Measurements from ENCODE around the gene KCNH3. TPM values are rescaled to one million over a fixed set of nuclear protein-coding genes. Genes with fewer than 3 reads are reported as not detected.

The KCNH3 gene
- total RNA-seq, 2 experiments from 2014 or later, result 0.06 to 0.57 TPM

DNA sequence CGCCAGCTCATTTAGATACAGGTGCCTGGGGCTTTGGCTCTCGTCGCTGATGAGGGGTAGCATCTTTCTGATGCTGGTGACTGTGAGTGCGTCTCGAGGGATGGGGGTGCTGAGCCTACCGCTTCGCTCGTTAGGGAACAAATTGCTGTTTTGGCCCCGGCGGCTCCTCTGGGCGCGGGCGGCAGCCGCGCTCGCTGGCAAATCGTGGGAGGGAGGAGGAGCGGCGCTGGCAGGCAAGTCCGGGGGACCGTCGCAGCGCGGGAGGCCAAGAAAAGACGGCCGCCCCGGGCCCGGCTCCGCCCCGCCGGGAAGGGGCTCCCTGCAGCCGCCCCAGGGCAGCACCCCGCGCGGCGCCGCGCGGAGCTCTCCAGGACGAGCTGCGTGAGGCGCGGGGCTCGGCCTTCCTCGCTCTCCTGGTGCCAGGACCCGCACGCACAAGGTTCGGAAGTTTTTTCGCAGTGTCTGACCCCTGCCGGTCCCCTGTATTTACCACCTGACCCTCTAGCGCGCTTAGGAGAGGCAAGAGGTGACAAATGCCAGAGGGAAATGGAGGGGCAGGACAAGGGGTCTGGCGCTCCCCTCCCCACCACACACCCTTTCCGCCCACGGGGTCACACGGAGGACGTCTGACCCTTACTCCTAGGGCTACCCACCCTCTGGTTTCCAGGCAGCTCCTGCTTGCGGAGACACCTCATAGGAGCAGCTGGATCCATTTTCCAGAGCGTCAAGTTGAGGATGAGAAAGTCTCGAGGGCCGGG lies 899 bp upstream of the KCNH3 start:
- no peak overlapping the region for H3K27ac ChIP-seq (ENCODE audit: low read depth, low read length, poor library complexity, severe bottlenecking)
- H3K79me2 ChIP-seq (ENCODE audit: insufficient read depth, low read depth, low read length), result no peaks in the 10 kb centered on the region
- H4K20me1 ChIP-seq (ENCODE audit: insufficient read depth, low read length), result no peaks in the 10 kb centered on the region
- H3K4me2 ChIP-seq (ENCODE audit: low read length), result peak overlapping the region; percentile 86
- H3K4me1 ChIP-seq (ENCODE audit: insufficient read depth, low read length, poor library complexity, severe bottlenecking), result peaks cover 35% of the 10 kb centered on the region
- POLR2A ChIA-PET, result interaction anchor here (0.7 kb wide), 2 partner anchors 53 to 203 kb away, joined by 4 to 9 read pairs; partner anchors contain the start of gene TMBIM6
- H3K9me2 ChIP-seq (ENCODE audit: insufficient read depth, low read length), result no peaks in the 10 kb centered on the region
- DNase-seq (ENCODE audit: low spot score), result peak; percentile 32
- intact Hi-C loops (cut with micrococcal nuclease; ENCODE audit: unreplicated experiment), result no loop called here
- TF ChIP-seq EZH2phosphoT487 (IDR thresholded peaks at IDR 0.05; ENCODE audit: borderline replicate concordance, low read depth, low read length), result 0 out of 2 replicates have a peak, but pooled peaks have one; percentile 39
- TF ChIP-seq, protein P1, sequence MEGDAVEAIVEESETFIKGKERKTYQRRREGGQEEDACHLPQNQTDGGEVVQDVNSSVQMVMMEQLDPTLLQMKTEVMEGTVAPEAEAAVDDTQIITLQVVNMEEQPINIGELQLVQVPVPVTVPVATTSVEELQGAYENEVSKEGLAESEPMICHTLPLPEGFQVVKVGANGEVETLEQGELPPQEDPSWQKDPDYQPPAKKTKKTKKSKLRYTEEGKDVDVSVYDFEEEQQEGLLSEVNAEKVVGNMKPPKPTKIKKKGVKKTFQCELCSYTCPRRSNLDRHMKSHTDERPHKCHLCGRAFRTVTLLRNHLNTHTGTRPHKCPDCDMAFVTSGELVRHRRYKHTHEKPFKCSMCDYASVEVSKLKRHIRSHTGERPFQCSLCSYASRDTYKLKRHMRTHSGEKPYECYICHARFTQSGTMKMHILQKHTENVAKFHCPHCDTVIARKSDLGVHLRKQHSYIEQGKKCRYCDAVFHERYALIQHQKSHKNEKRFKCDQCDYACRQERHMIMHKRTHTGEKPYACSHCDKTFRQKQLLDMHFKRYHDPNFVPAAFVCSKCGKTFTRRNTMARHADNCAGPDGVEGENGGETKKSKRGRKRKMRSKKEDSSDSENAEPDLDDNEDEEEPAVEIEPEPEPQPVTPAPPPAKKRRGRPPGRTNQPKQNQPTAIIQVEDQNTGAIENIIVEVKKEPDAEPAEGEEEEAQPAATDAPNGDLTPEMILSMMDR (conservative IDR thresholded peaks at IDR 0.05; ENCODE audit: low read length), result 0 out of 2 replicates have a peak, but pooled peaks have one; percentile 37
- CTCF ChIA-PET (ENCODE audit: unreplicated experiment), result no interaction called here
- no peaks in the 10 kb centered on the region for H3K9me3 ChIP-seq (ENCODE audit: low read length)
- no peaks in the 10 kb centered on the region for H3K36me3 ChIP-seq (ENCODE audit: insufficient read depth, low read length)
- BruUV-seq (replicated peaks), result no TSS peak
- H2AFZ ChIP-seq (ENCODE audit: low read length), result peak overlapping the region; percentile 73
- peak overlapping the region; percentile 64 for H3K4me3 ChIP-seq (ENCODE audit: low read depth, low read length, poor library complexity, severe bottlenecking)

DNA sequence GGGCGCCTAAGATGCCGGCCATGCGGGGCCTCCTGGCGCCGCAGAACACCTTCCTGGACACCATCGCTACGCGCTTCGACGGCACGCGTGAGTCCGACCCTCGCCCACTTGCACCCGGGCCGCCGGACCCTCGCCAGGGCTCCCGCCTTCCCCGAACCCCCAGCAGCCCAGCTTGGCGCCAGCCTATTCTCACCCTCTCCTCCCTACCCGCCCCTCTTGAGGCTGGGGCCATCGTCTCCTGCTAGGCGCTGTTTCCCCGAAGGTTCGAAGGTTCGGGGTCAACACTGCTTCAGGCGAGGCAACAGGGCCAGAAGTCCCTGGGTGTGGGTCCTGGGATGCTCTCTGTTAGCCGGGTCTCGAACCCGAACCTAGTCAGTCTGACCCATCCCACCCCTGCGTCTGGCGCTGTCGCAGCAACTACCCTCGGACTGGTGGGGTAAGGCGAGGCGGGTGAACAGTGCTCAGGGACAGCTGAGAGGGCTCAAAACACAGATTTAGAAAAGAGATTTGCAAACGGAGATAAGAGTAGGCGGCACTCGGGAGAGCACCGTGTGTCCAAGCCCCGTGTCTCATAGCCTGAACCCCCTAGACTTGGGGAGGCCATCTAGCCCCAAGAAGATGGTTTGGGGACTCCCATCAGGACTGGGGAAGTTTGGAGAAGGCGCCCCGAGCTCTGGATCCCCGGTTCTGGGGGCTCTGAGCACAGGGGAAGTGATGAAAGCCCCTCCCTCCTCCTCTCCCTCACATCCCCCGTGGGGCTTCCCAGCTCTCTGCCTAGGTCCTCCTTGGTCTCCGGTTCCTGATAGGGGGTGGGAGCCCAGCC lies 787 bp downstream of the KCNH3 start:
- Histone ChIP-seq H3K4me1 (ENCODE audit: insufficient read depth, low read length, poor library complexity, severe bottlenecking) (peaks cover 39% of the 10 kb centered on the region), H3K36me3 (ENCODE audit: insufficient read depth, low read length) (no peaks in the 10 kb centered on the region), H3K4me2 (ENCODE audit: low read length) (peak overlapping the region; percentile 18; the same call in 1 of the 2 replicates), H3K9me2 (ENCODE audit: insufficient read depth, low read length) (no peaks in the 10 kb centered on the region), H2AFZ (ENCODE audit: low read length) (no peak overlapping the region), H3K4me3 (ENCODE audit: low read depth, low read length, poor library complexity, severe bottlenecking) (no peak overlapping the region), H3K9me3 (ENCODE audit: low read length) (no peaks in the 10 kb centered on the region), H3K27ac (ENCODE audit: low read depth, low read length, poor library complexity, severe bottlenecking) (no peak overlapping the region), H3K79me2 (ENCODE audit: insufficient read depth, low read depth, low read length) (no peaks in the 10 kb centered on the region), H4K20me1 (ENCODE audit: insufficient read depth, low read length) (no peaks in the 10 kb centered on the region)
- ChIA-PET POLR2A (interaction anchor here (0.5 to 0.6 kb wide), 2 partner anchors 83 to 202 kb away, joined by 3 to 4 read pairs; partner anchors contain the start of genes PRPF40B and TMBIM6), CTCF (ENCODE audit: unreplicated experiment) (no interaction called here)
- no TSS peak for BruUV-seq (replicated peaks)
- DNase-seq (ENCODE audit: low spot score), result no peak
- TF ChIP-seq EZH2phosphoT487 (IDR thresholded peaks at IDR 0.05; ENCODE audit: borderline replicate concordance, low read depth, low read length), result no peak
- TF ChIP-seq, protein P1 (conservative IDR thresholded peaks at IDR 0.05; ENCODE audit: low read length), result no peak
- intact Hi-C loops (cut with micrococcal nuclease; ENCODE audit: unreplicated experiment), result no loop called here
